Measurements from ENCODE around the gene NDOR1.

NDOR1 gene

DNA sequence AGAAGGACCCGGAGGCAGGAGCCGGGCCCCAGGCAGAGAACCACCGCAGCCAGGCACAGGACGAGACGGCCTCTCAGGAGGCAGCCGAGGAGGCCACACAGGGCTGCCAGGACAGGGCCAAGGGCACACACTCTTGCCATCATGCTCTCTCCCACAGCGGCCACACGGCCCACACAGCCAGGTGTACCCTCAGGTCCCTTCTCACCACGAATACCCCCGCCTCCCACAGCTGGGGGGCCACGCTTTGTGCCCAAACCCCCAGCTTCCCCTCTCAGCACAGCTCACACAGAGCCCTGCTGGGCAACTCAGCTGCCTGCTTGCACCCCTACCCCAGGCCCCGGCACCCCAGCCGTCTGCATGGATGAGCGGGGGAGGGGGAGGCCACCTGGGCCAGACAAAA is 11.7 kb upstream of the NDOR1 start:
- H3K4me3 ChIP-seq (replicated peaks; ENCODE audit: low read depth, low read length): no peak overlapping the region
- no peak for TF ChIP-seq CTCF (IDR thresholded peaks at IDR 0.05; ENCODE audit: low read depth, low read length, missing control alignments)
- DNase-seq (ENCODE audit: extremely low read depth, low read depth): no peak

GRCh38 chr9:137194388-137194787 is 11.1 kb upstream of the NDOR1 start:
- H3K4me3 ChIP-seq (replicated peaks; ENCODE audit: low read depth, low read length): no peak overlapping the region
- DNase-seq (ENCODE audit: extremely low read depth, low read depth): no peak
- TF ChIP-seq CTCF (IDR thresholded peaks at IDR 0.05; ENCODE audit: low read depth, low read length, missing control alignments): no peak

DNA sequence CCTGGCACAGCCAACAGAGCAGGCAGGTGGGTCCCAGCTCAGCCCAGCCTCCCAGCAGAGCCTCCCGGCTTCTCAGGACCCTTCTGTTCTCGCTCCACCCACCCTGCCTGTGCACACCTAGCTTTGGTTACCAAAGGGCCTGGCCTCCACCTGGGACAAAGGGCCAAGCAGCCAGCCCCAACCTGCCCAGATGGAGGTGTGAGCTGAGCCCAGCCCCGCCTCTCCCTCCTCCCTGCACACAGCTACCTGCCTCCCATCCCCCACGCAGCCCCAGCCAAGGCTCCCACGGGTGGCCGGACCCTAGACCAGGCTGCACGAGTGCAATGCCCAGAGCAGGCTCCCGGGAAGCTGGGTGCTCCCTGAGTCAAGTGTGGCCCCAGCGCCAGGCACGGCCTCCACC is 10.6 kb upstream of the NDOR1 start:
- H3K4me3 ChIP-seq (replicated peaks; ENCODE audit: low read depth, low read length): no peak overlapping the region
- no peak for TF ChIP-seq CTCF (IDR thresholded peaks at IDR 0.05; ENCODE audit: low read depth, low read length, missing control alignments)
- DNase-seq (ENCODE audit: extremely low read depth, low read depth): no peak

DNA sequence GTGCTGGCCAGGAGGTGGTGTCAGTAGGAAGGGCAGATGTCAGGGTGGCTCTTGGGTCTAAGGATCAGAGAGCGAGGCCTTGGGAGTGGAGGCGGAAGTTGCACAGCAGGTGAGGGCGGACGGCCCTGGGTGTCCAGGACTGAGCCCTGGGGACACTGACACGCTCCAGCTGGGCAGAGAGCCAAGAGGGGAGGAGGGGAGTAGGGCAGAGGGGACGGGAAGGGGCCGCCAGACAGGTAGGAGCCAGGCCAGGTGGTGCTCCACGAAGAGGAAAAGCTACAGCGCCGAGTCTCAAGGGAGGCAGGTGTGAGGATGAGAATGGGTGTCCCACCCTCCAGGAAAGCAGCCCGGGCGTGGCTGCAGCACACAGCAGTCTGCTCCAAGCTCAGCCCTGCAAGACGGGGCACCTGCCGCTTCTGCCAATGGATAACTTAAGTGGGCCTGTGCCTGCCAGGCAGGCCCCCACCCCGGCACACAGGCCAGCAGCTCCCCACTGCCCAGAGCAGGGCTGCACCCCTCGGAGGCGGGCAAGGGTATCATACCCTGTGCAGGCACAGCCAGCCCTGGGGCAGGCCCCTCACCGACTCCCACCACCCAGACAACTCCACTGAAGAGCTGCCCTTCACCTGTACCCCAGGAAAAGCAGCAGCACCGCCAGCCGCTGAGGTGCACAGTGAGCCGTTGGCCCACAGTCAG is 9.8 kb upstream of the NDOR1 start:
- DNase-seq (ENCODE audit: extremely low read depth, low read depth): no peak

GRCh38 chr9:137198051-137198901 is 7.2 kb upstream of the NDOR1 start:
- H3K4me3 ChIP-seq (replicated peaks; ENCODE audit: low read depth, low read length): peak overlapping the region; percentile 46; the same call in 1 of the 2 replicates
- DNase-seq (ENCODE audit: extremely low read depth, low read depth): no peak
- no peak for TF ChIP-seq CTCF (IDR thresholded peaks at IDR 0.05; ENCODE audit: low read depth, low read length, missing control alignments)

More for the DNA sequence above, 9.8 kb upstream of the NDOR1 start:
- no peak overlapping the region for H3K4me3 ChIP-seq (replicated peaks; ENCODE audit: low read depth, low read length)
- no peak for TF ChIP-seq CTCF (IDR thresholded peaks at IDR 0.05; ENCODE audit: low read depth, low read length, missing control alignments)

DNA sequence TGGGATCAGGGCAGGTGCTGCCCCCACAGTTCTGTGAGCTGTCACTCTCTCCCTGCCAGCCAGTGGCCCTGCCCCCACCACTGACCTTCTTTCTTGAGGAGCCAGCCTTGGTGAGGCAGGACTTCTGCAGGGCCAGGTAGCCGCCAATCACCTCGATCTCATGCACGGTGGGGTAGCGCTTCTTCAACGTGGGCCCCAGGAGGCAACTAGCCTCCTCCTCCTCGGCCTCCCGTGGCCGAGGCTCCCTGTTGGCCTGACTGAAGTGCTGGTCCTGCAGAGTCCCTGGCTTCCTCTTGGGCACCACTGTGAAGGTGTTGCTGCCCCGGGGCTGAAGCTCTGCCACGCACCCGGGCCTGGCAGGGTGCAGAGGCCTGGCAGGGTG is 6.6 kb upstream of the NDOR1 start:
- no peak for TF ChIP-seq CTCF (IDR thresholded peaks at IDR 0.05; ENCODE audit: low read depth, low read length, missing control alignments)
- H3K4me3 ChIP-seq (replicated peaks; ENCODE audit: low read depth, low read length): peak overlapping the region; percentile 46

More for the DNA sequence above, 6.6 kb upstream of the NDOR1 start:
- DNase-seq (ENCODE audit: extremely low read depth, low read depth): no peak
